Measurements from ENCODE around the gene CCKAR.

CCKAR gene

DNA sequence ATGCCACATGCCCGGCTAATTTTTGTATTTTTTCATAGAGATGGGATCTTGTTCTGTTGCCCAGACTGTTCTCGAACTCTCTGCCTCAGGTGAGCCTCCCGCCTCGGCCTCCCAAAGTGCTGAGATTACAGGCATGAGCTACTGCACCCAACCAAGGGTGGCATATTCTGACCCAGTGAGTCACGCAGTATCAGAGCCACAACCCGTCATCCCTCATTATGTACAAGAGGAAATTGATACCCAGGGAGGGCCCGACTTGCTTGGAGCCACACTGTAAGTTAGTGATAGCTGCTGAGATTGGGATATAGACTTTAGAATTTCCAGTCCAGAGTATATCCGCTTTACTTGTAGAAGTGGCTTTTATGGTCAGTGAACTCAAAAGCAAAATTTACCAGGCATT, 14.6 kb downstream of the CCKAR start:
- Histone ChIP-seq H3K27me3 (ENCODE audit: insufficient read depth, low read length) (no peaks in the 10 kb centered on the region), H3K4me2 (ENCODE audit: low read length) (no peak overlapping the region), H3K9ac (ENCODE audit: low read length) (no peak overlapping the region), H3K4me3 (ENCODE audit: low read depth, low read length, poor library complexity, severe bottlenecking) (no peak overlapping the region), H3K4me1 (ENCODE audit: insufficient read depth, low read length, severe bottlenecking) (no peaks in the 10 kb centered on the region), H3K9me3 (ENCODE audit: low read length) (no peaks in the 10 kb centered on the region), H3K27ac (ENCODE audit: low read depth, low read length, poor library complexity, severe bottlenecking) (no peak overlapping the region), H3K36me3 (ENCODE audit: insufficient read depth, low read length) (no peaks in the 10 kb centered on the region), H2AFZ (ENCODE audit: low read length) (no peak overlapping the region), H3K9me2 (ENCODE audit: low read depth, low read length) (no peaks in the 10 kb centered on the region), H4K20me1 (ENCODE audit: insufficient read depth, low read length) (no peaks in the 10 kb centered on the region), H3K79me2 (ENCODE audit: insufficient read depth, low read length) (no peaks in the 10 kb centered on the region), H3F3A (ENCODE audit: insufficient read depth, low read length) (no peaks in the 10 kb centered on the region)
- no peak for TF ChIP-seq EZH2 (IDR thresholded peaks at IDR 0.05; ENCODE audit: borderline replicate concordance, low read length)
- TF ChIP-seq, protein P1, sequence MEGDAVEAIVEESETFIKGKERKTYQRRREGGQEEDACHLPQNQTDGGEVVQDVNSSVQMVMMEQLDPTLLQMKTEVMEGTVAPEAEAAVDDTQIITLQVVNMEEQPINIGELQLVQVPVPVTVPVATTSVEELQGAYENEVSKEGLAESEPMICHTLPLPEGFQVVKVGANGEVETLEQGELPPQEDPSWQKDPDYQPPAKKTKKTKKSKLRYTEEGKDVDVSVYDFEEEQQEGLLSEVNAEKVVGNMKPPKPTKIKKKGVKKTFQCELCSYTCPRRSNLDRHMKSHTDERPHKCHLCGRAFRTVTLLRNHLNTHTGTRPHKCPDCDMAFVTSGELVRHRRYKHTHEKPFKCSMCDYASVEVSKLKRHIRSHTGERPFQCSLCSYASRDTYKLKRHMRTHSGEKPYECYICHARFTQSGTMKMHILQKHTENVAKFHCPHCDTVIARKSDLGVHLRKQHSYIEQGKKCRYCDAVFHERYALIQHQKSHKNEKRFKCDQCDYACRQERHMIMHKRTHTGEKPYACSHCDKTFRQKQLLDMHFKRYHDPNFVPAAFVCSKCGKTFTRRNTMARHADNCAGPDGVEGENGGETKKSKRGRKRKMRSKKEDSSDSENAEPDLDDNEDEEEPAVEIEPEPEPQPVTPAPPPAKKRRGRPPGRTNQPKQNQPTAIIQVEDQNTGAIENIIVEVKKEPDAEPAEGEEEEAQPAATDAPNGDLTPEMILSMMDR (IDR thresholded peaks at IDR 0.05; ENCODE audit: low read length) = no peak

DNA sequence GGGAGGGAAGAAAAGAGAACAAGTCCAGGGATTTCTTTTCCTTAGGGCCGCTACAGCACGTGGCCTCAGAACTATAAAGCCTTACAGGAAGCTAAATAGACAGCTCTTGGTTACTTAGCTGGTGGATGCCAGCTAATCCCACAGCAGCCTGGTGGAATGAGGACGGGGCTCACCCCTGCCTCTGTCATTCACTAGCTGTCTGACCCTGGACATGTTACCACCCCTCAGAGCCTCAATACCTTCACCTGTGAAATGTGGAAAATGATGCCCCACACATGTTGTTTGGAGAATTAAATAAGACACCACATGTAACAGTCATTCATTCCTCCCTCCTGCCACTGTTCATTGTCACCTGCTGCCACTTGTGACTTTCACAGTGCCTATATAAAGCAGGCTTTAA, 15.7 kb downstream of the CCKAR start:
- Histone ChIP-seq H3K27me3 (ENCODE audit: insufficient read depth, low read length) (no peaks in the 10 kb centered on the region), H3K9me2 (ENCODE audit: low read depth, low read length) (no peaks in the 10 kb centered on the region), H3K4me2 (ENCODE audit: low read length) (no peak overlapping the region), H3K79me2 (ENCODE audit: insufficient read depth, low read length) (no peaks in the 10 kb centered on the region), H3K9ac (ENCODE audit: low read length) (no peak overlapping the region), H3K27ac (ENCODE audit: low read depth, low read length, poor library complexity, severe bottlenecking) (no peak overlapping the region), H4K20me1 (ENCODE audit: insufficient read depth, low read length) (no peaks in the 10 kb centered on the region), H3K9me3 (ENCODE audit: low read length) (no peaks in the 10 kb centered on the region), H2AFZ (ENCODE audit: low read length) (no peak overlapping the region), H3K4me3 (ENCODE audit: low read depth, low read length, poor library complexity, severe bottlenecking) (no peak overlapping the region), H3K4me1 (ENCODE audit: insufficient read depth, low read length, severe bottlenecking) (no peaks in the 10 kb centered on the region), H3K36me3 (ENCODE audit: insufficient read depth, low read length) (no peaks in the 10 kb centered on the region), H3F3A (ENCODE audit: insufficient read depth, low read length) (no peaks in the 10 kb centered on the region)
- TF ChIP-seq EZH2 (IDR thresholded peaks at IDR 0.05; ENCODE audit: borderline replicate concordance, low read length) = no peak
- TF ChIP-seq, protein P1 (IDR thresholded peaks at IDR 0.05; ENCODE audit: low read length) = no peak

GRCh38 chr4:26473893-26474292, 16.4 kb downstream of the CCKAR start:
- Histone ChIP-seq H3K27me3 (ENCODE audit: insufficient read depth, low read length) (no peaks in the 10 kb centered on the region), H3K4me2 (ENCODE audit: low read length) (no peak overlapping the region), H3K4me3 (ENCODE audit: low read depth, low read length, poor library complexity, severe bottlenecking) (no peak overlapping the region), H2AFZ (ENCODE audit: low read length) (no peak overlapping the region), H3K27ac (ENCODE audit: low read depth, low read length, poor library complexity, severe bottlenecking) (no peak overlapping the region), H3K9me2 (ENCODE audit: low read depth, low read length) (no peaks in the 10 kb centered on the region), H3F3A (ENCODE audit: insufficient read depth, low read length) (no peaks in the 10 kb centered on the region), H3K36me3 (ENCODE audit: insufficient read depth, low read length) (no peaks in the 10 kb centered on the region), H3K9me3 (ENCODE audit: low read length) (no peaks in the 10 kb centered on the region), H3K4me1 (ENCODE audit: insufficient read depth, low read length, severe bottlenecking) (no peaks in the 10 kb centered on the region), H3K79me2 (ENCODE audit: insufficient read depth, low read length) (no peaks in the 10 kb centered on the region), H4K20me1 (ENCODE audit: insufficient read depth, low read length) (no peaks in the 10 kb centered on the region), H3K9ac (ENCODE audit: low read length) (no peak overlapping the region)
- TF ChIP-seq, protein P1 (IDR thresholded peaks at IDR 0.05; ENCODE audit: low read length) = peak; percentile 23; the same call in 1 of the 2 replicates
- no peak for TF ChIP-seq EZH2 (IDR thresholded peaks at IDR 0.05; ENCODE audit: borderline replicate concordance, low read length)

Measured in OCI-LY1 (cell line).